Measurements from ENCODE around the gene CD36. TPM values are rescaled to one million over a fixed set of nuclear protein-coding genes. Genes with fewer than 3 reads are reported as not detected.

Gene CD36
- total RNA-seq, 1 experiment from 2014 or later: 0.32 TPM

- no peaks in the 10 kb centered on the region for H3K9me3 ChIP-seq (ENCODE audit: control insufficient read depth in 1 of 2, insufficient read depth in 1 of 2, low read depth in 1 of 2, low read length in 2 of 2)
- DNase-seq (ENCODE audit: low read depth, low spot score): no peak
- H3K4me3 ChIP-seq (replicated peaks in 1 of 2; ENCODE audit: low read depth in 1 of 2, low read length in 2 of 2): no peak overlapping the region
- no TSS peak for BruUV-seq (replicated peaks)
- H3K9ac ChIP-seq (ENCODE audit: low read length): no peak overlapping the region
- ATAC-seq: no peak
- H2AFZ ChIP-seq (ENCODE audit: low read depth, low read length, poor library complexity, severe bottlenecking): no peak overlapping the region
- ChIA-PET CTCF (interaction anchor here (1.0 kb wide), 1 partner anchor 863 kb away, joined by 3 read pairs; no protein-coding TSS in a partner anchor), RAD21 (ENCODE audit: low non-redundant PET in 1 of 2, low total read pairs in 2 of 2, uncharacterized antibody in 2 of 2, unreplicated experiment in 2 of 2) (interaction anchor here in 1 of 2 experiments (0.7 kb wide), 1 partner anchor 863 kb away, joined by 4 read pairs; no protein-coding TSS in a partner anchor), POLR2A (no interaction called here)
- no peaks in the 10 kb centered on the region for H3K27me3 ChIP-seq (ENCODE audit: insufficient read depth, low read length)
- no peaks in the 10 kb centered on the region for H3K36me3 ChIP-seq (ENCODE audit: control insufficient read depth in 1 of 2, insufficient read depth in 2 of 2, low read length in 2 of 2)
- H3K9me2 ChIP-seq (ENCODE audit: insufficient read depth): no peaks in the 10 kb centered on the region
- TF ChIP-seq YY1 (IDR thresholded peaks at IDR 0.05; ENCODE audit: extremely low read depth, insufficient replicate concordance, low read depth, low read length) (no peak), RAD21 (IDR thresholded peaks at IDR 0.05; ENCODE audit: low read depth) (no peak)
- H3K27ac ChIP-seq (ENCODE audit: low read depth, low read length): no peak overlapping the region
- peaks cover 10 to 11% of the 10 kb centered on the region in 2 experiments; a peak in 3 of 4 replicates for H3K4me1 ChIP-seq (ENCODE audit: control insufficient read depth in 1 of 2, insufficient read depth in 2 of 2, low read length in 2 of 2)
- no peaks in the 10 kb centered on the region for H4K20me1 ChIP-seq (ENCODE audit: insufficient read depth)
- intact Hi-C loops (cut with micrococcal nuclease): no loop called here
- H3K4me2 ChIP-seq (ENCODE audit: low read length): no peak overlapping the region
- H3K79me2 ChIP-seq (ENCODE audit: insufficient read depth, low read length): no peaks in the 10 kb centered on the region
Observed at GRCh38 chr7:80607136-80607535, 31.3 kb upstream of the CD36 start.

- H3K4me1 ChIP-seq (ENCODE audit: control insufficient read depth in 1 of 2, insufficient read depth in 2 of 2, low read length in 2 of 2): peaks cover 20 to 22% of the 10 kb centered on the region in 2 experiments; a peak in 3 of 4 replicates
- RAD21 ChIA-PET (ENCODE audit: low non-redundant PET in 1 of 2, low total read pairs in 2 of 2, uncharacterized antibody in 2 of 2, unreplicated experiment in 2 of 2): no interaction called here
- H3K9me2 ChIP-seq (ENCODE audit: insufficient read depth): no peaks in the 10 kb centered on the region
- H3K27me3 ChIP-seq (ENCODE audit: insufficient read depth, low read length): no peaks in the 10 kb centered on the region
- H3K27ac ChIP-seq (ENCODE audit: low read depth, low read length): no peak overlapping the region
- no peak overlapping the region for H3K9ac ChIP-seq (ENCODE audit: low read length)
- DNase-seq (ENCODE audit: low read depth, low spot score) (no peak), ATAC-seq (no peak)
- no peaks in the 10 kb centered on the region for H3K9me3 ChIP-seq (ENCODE audit: control insufficient read depth in 1 of 2, insufficient read depth in 1 of 2, low read depth in 1 of 2, low read length in 2 of 2)
- H3K79me2 ChIP-seq (ENCODE audit: insufficient read depth, low read length): no peaks in the 10 kb centered on the region
- no peak overlapping the region for H2AFZ ChIP-seq (ENCODE audit: low read depth, low read length, poor library complexity, severe bottlenecking)
- no TSS peak for BruUV-seq (replicated peaks)
- no peak for TF ChIP-seq CEBPB (IDR thresholded peaks at IDR 0.05; ENCODE audit: low read depth)
- TF ChIP-seq FOSL1 (IDR thresholded peaks at IDR 0.05; ENCODE audit: low read depth): no peak
- TF ChIP-seq EGR1 (IDR thresholded peaks at IDR 0.05; ENCODE audit: low read depth): no peak
- TF ChIP-seq REST (IDR thresholded peaks at IDR 0.05; ENCODE audit: low read depth): no peak
- TF ChIP-seq ZBTB33 (IDR thresholded peaks at IDR 0.05; ENCODE audit: extremely low read depth, insufficient replicate concordance, low read length): no peak
- TF ChIP-seq CTCF (IDR thresholded peaks at IDR 0.05 in 2 of 3, conservative IDR thresholded peaks at IDR 0.05 in 1 of 3; ENCODE audit: borderline replicate concordance in 1 of 3, insufficient read depth in 1 of 3, low read depth in 2 of 3, low read length in 2 of 3): no peak
- TF ChIP-seq CBX3 (IDR thresholded peaks at IDR 0.05; ENCODE audit: low read depth): no peak
- no peaks in the 10 kb centered on the region for H4K20me1 ChIP-seq (ENCODE audit: insufficient read depth)
- CTCF ChIA-PET: no interaction called here
- H3K4me2 ChIP-seq (ENCODE audit: low read length): no peak overlapping the region
- no peaks in the 10 kb centered on the region for H3K36me3 ChIP-seq (ENCODE audit: control insufficient read depth in 1 of 2, insufficient read depth in 2 of 2, low read length in 2 of 2)
- intact Hi-C loops (cut with micrococcal nuclease): no loop called here
- no peak overlapping the region for H3K4me3 ChIP-seq (replicated peaks in 1 of 2; ENCODE audit: low read depth in 1 of 2, low read length in 2 of 2)
- POLR2A ChIA-PET: no interaction called here
Observed at GRCh38 chr7:80608336-80608735, 30.1 kb upstream of the CD36 start.
